Subcutaneous abdominal adipose tissue (tissue), 5 donors: ENCODE results near the gene HADHA.

Source experiments
- H3K27ac ChIP-seq: one replicate; pipeline ENCODE4 v1.7.0; 2013; ENCODE audit warnings: low read depth, mild to moderate bottlenecking, inconsistent platforms, low read length, moderate library complexity
- H3K27me3 ChIP-seq, 5 donors: one replicate each; pipeline ENCODE4 v1.7.0; 2013; ENCODE audit warnings: low read length in 5 of 5, inconsistent platforms in 1 of 5; ENCODE audit not compliant: control insufficient read depth in 5 of 5, insufficient read depth in 4 of 5
- H3K36me3 ChIP-seq, 5 donors: one replicate each; pipeline ENCODE4 v1.7.0; 2013; ENCODE audit warnings: low read length in 5 of 5; ENCODE audit not compliant: control insufficient read depth in 5 of 5, insufficient read depth in 5 of 5
- H3K4me1 ChIP-seq, 5 donors: one replicate each; pipeline ENCODE4 v1.7.0; 2013; ENCODE audit warnings: low read length in 5 of 5, mild to moderate bottlenecking in 3 of 5, moderate library complexity in 1 of 5; ENCODE audit not compliant: control insufficient read depth in 5 of 5, insufficient read depth in 5 of 5
- H3K4me3 ChIP-seq, 5 donors: one replicate each; pipeline ENCODE4 v1.7.0; 2013; ENCODE audit warnings: low read length in 5 of 5, low read depth in 1 of 5
- H3K9ac ChIP-seq, 5 donors: one replicate each; pipeline ENCODE4 v1.7.0; 2013; ENCODE audit warnings: low read length in 5 of 5, mild to moderate bottlenecking in 4 of 5, moderate library complexity in 3 of 5
- H3K9me3 ChIP-seq, 5 donors: one replicate each; pipeline ENCODE4 v1.7.0; 2013; ENCODE audit warnings: low read length in 5 of 5; ENCODE audit not compliant: control insufficient read depth in 5 of 5
- donor health status: healthy.
- donor health status: healthy.
- donor health status: healthy.
- donor health status: healthy.
- donor health status: healthy.

HADHA gene

GRCh38 chr2:26197516-26197915, 46.9 kb downstream of the HADHA start:
- no peak overlapping the region for H3K27ac ChIP-seq
- peaks cover 0 to 8% (median 0%) of the 10 kb centered on the region in 5 donors for H3K4me1 ChIP-seq
- H3K4me3 ChIP-seq = no peak overlapping the region
- H3K9me3 ChIP-seq = no peaks in the 10 kb centered on the region
- H3K9ac ChIP-seq = no peak overlapping the region
- peaks cover 35 to 97% (median 90%) of the 10 kb centered on the region in 5 donors for H3K36me3 ChIP-seq
- H3K27me3 ChIP-seq = no peaks in the 10 kb centered on the region

- H3K36me3 ChIP-seq = peaks cover 35 to 97% (median 88%) of the 10 kb centered on the region in 5 donors
- H3K27ac ChIP-seq = no peak overlapping the region
- H3K9ac ChIP-seq = no peak overlapping the region
These were observed 47.6 kb downstream of the HADHA start for GRCh38 chr2:26196683-26197418.

GRCh38 chr2:26195040-26195984, 49.1 kb downstream of the HADHA start:
- no peak overlapping the region for H3K4me3 ChIP-seq
- no peaks in the 10 kb centered on the region for H3K27me3 ChIP-seq
- H3K9ac ChIP-seq = no peak overlapping the region
- H3K27ac ChIP-seq = no peak overlapping the region
- H3K9me3 ChIP-seq = no peaks in the 10 kb centered on the region
- peaks cover 0 to 8% (median 0%) of the 10 kb centered on the region in 5 donors for H3K4me1 ChIP-seq
- peaks cover 26 to 99% (median 91%) of the 10 kb centered on the region in 5 donors for H3K36me3 ChIP-seq

More at GRCh38 chr2:26196683-26197418, 47.6 kb downstream of the HADHA start:
- no peak overlapping the region for H3K4me3 ChIP-seq
- H3K9me3 ChIP-seq = no peaks in the 10 kb centered on the region
- H3K4me1 ChIP-seq = peaks cover 0 to 8% (median 0%) of the 10 kb centered on the region in 5 donors
- H3K27me3 ChIP-seq = no peaks in the 10 kb centered on the region

- no peak overlapping the region for H3K9ac ChIP-seq
- H3K27ac ChIP-seq = no peak overlapping the region
- H3K4me1 ChIP-seq = peaks cover 0 to 8% (median under 1%) of the 10 kb centered on the region in 5 donors
- peaks cover 18 to 90% (median 82%) of the 10 kb centered on the region in 5 donors for H3K36me3 ChIP-seq
- H3K4me3 ChIP-seq = no peak overlapping the region
- H3K9me3 ChIP-seq = no peaks in the 10 kb centered on the region
- H3K27me3 ChIP-seq = no peaks in the 10 kb centered on the region
These were observed 50.7 kb downstream of the HADHA start for GRCh38 chr2:26193578-26194231.

- no peak overlapping the region for H3K9ac ChIP-seq
- H3K27ac ChIP-seq = no peak overlapping the region
- H3K27me3 ChIP-seq = no peaks in the 10 kb centered on the region
- peaks cover 0 to 8% (median 7%) of the 10 kb centered on the region in 5 donors for H3K4me1 ChIP-seq
- H3K4me3 ChIP-seq = no peak overlapping the region
- H3K9me3 ChIP-seq = no peaks in the 10 kb centered on the region
- peaks cover 12 to 74% (median 68%) of the 10 kb centered on the region in 5 donors for H3K36me3 ChIP-seq
These were observed 52.9 kb downstream of the HADHA start for GRCh38 chr2:26191316-26192159.

GRCh38 chr2:26190369-26190768, 54.1 kb downstream of the HADHA start:
- Histone ChIP-seq H3K36me3 (peaks cover 4 to 62% (median 57%) of the 10 kb centered on the region in 5 donors), H3K27ac (no peak overlapping the region), H3K4me3 (no peak overlapping the region)

GRCh38 chr2:26189751-26190150, 54.7 kb downstream of the HADHA start:
- no peaks in the 10 kb centered on the region for H3K27me3 ChIP-seq
- H3K9ac ChIP-seq = no peak overlapping the region
- no peak overlapping the region for H3K27ac ChIP-seq
- peaks cover 0 to 56% (median 50%) of the 10 kb centered on the region in 5 donors for H3K36me3 ChIP-seq
- H3K9me3 ChIP-seq = no peaks in the 10 kb centered on the region
- no peak overlapping the region for H3K4me3 ChIP-seq
- peaks cover 3 to 20% (median 16%) of the 10 kb centered on the region in 5 donors for H3K4me1 ChIP-seq

More at GRCh38 chr2:26190369-26190768, 54.1 kb downstream of the HADHA start:
- H3K4me1 ChIP-seq = peaks cover 3 to 16% (median 13%) of the 10 kb centered on the region in 5 donors
- H3K27me3 ChIP-seq = no peaks in the 10 kb centered on the region
- no peak overlapping the region for H3K9ac ChIP-seq
- no peaks in the 10 kb centered on the region for H3K9me3 ChIP-seq

- Histone ChIP-seq H3K9ac (no peak overlapping the region), H3K27ac (no peak overlapping the region), H3K4me1 (peaks cover 3 to 24% (median 20%) of the 10 kb centered on the region in 5 donors), H3K36me3 (peaks cover 0 to 50% (median 44%) of the 10 kb centered on the region in 5 donors), H3K9me3 (no peaks in the 10 kb centered on the region), H3K27me3 (no peaks in the 10 kb centered on the region), H3K4me3 (no peak overlapping the region)
These were observed 55.3 kb downstream of the HADHA start for GRCh38 chr2:26189123-26189522.

GRCh38 chr2:26187537-26188104, 56.8 kb downstream of the HADHA start:
- Histone ChIP-seq H3K27ac (no peak overlapping the region), H3K4me1 (peaks cover 3 to 24% (median 24%) of the 10 kb centered on the region in 5 donors), H3K36me3 (peaks cover 0 to 35% (median 29%) of the 10 kb centered on the region in 5 donors), H3K9me3 (no peaks in the 10 kb centered on the region), H3K9ac (no peak overlapping the region), H3K4me3 (no peak overlapping the region), H3K27me3 (no peaks in the 10 kb centered on the region)
